Fibroblast of gingiva (primary cell): ENCODE data around the gene WASF3.
"Not testable (repeated sequence)": the region's sequence is repeated elsewhere in the genome, so short reads cannot be mapped to it uniquely, and the experiment has no call there.

Experiments
- DNase-seq: peaks from one replicate; pipeline ENCODE4 v3.0.0-alpha.2; 2011; ENCODE audit warnings: low read depth

WASF3 gene

GRCh38 chr13:26635634-26636033 is 78.2 kb downstream of the WASF3 start:
- DNase-seq: not testable (repeated sequence)

GRCh38 chr13:26636073-26636472 is 78.6 kb downstream of the WASF3 start:
- DNase-seq: not testable (repeated sequence)

GRCh38 chr13:26646603-26647002 is 89.1 kb downstream of the WASF3 start:
- no peak for DNase-seq

- DNase-seq: no peak
These were observed 93.8 kb downstream of the WASF3 start for GRCh38 chr13:26651234-26651633.

GRCh38 chr13:26653310-26653709 is 95.8 kb downstream of the WASF3 start:
- peak; percentile 53 for DNase-seq

GRCh38 chr13:26653842-26654241 is 96.4 kb downstream of the WASF3 start:
- no peak for DNase-seq

- no peak for DNase-seq
These were observed 99.4 kb downstream of the WASF3 start for GRCh38 chr13:26656919-26657318.

GRCh38 chr13:26658448-26659385 is 101.2 kb downstream of the WASF3 start:
- peak; percentile 8 for DNase-seq

- no peak for DNase-seq
These were observed 102.7 kb downstream of the WASF3 start for GRCh38 chr13:26660185-26660584.

GRCh38 chr13:26660766-26661165 is 103.3 kb downstream of the WASF3 start:
- DNase-seq: no peak

GRCh38 chr13:26663791-26664190 is 106.3 kb downstream of the WASF3 start:
- DNase-seq: no peak

- DNase-seq: no peak
These were observed 106.8 kb downstream of the WASF3 start for GRCh38 chr13:26664286-26664685.

GRCh38 chr13:26664876-26665275 is 107.4 kb downstream of the WASF3 start:
- DNase-seq: no peak

GRCh38 chr13:26668357-26669146 is 111.1 kb downstream of the WASF3 start:
- no peak for DNase-seq

GRCh38 chr13:26673890-26674289 is 116.4 kb downstream of the WASF3 start:
- no peak for DNase-seq

- DNase-seq: no peak
These were observed 119.7 kb downstream of the WASF3 start for GRCh38 chr13:26677156-26677555.

- no peak for DNase-seq
These were observed 120.8 kb downstream of the WASF3 start for GRCh38 chr13:26678330-26678729.

- DNase-seq: no peak
These were observed 121.3 kb downstream of the WASF3 start for GRCh38 chr13:26678796-26679195.

- DNase-seq: peak; percentile 50
These were observed 122.1 kb downstream of the WASF3 start for GRCh38 chr13:26679411-26680122.

- DNase-seq: peak; percentile 36
These were observed 122.6 kb downstream of the WASF3 start for GRCh38 chr13:26680123-26680450.

- no peak for DNase-seq
These were observed 123.1 kb downstream of the WASF3 start for GRCh38 chr13:26680572-26680971.

GRCh38 chr13:26681036-26681435 is 123.6 kb downstream of the WASF3 start:
- DNase-seq: no peak
